ENCODE data around the gene NTPCR.

GRCh38 chr1:232921381-232921780, 29.0 kb upstream of the NTPCR start:
- TF ChIP-seq RAD21 (IDR thresholded peaks at IDR 0.05; ENCODE audit: low read depth) (no peak), REST (IDR thresholded peaks at IDR 0.05; ENCODE audit: low read depth) (no peak), CTCF (IDR thresholded peaks at IDR 0.05 in 2 of 3, conservative IDR thresholded peaks at IDR 0.05 in 1 of 3; ENCODE audit: borderline replicate concordance in 1 of 3, insufficient read depth in 1 of 3, low read depth in 2 of 3, low read length in 2 of 3) (no peak), SP1 (IDR thresholded peaks at IDR 0.05; ENCODE audit: low read depth) (no peak)

Data from HCT116 (cell line).